RKO (cell line): Measurements from ENCODE around the gene PIAS2.

ENCODE experiments used
- DNase-seq: peaks from one replicate; pipeline ENCODE4 v3.0.0-alpha.2; 2016; ENCODE audit warnings: low spot score

PIAS2 gene

DNA sequence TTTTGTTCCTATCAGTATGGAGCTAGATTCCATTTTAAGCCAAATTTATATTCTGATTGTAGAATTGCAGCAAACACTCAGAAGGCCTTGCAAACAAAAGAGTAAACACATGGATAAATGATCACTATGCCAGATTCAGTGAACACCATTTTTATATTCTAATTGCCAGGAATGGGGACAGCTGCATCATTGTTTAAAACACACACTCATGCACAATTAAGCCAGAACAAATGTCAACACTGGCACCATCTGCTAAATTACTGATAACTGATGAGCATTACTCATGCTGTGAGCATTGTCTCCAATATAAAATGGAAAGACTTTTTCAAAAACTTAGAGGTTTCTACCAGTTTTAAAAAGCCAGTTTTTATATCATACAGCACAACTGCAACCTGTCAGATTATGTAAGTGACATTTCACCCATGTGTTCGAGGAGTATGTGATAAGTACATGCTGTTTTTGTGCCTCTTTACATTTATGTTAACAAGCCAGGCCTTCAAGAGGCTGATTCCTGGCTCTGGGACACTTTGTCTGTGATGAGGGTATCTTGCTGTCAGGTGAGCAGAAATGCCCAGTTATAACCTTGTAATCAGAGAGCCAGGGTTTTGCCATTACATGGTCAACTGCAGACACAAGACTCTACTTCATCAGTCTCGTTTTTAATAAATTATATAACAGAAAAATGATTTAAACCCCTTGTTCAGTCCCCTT is 156.1 kb downstream of the PIAS2 start:
- DNase-seq = no peak

GRCh38 chr18:46759890-46760289 is 157.4 kb downstream of the PIAS2 start:
- DNase-seq = no peak

DNA sequence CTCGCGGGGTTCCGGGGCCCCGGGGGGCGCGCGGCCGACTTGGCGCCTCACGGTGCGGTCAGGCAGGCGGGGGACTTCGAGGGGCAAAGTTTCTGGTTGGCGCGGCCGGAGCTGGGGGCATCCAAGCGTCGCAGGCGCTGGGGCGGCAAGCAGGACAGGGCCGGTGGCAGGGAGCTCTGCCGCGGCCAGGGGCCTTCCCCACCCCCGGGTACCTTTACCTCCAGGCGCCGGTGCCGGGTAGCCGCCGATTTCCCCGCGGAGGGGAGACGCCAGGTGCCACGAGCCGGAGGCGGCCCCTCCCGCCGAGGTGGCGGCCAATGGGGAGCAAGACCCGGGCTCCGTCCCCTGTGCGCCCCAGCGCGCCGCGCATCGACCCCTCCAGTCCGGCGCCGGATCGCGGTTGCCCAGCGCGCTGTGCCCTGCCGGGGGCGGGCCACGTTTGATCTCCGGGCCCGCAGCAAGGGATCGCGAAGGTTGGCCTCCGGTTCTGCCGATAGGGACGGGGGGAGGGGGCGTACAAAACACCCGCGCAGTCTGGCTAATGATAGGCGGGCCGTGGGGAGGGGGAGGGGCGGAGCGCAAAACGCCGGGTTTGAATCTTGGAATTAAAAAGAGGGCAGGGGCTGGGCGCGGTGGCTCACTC is 160.6 kb downstream of the PIAS2 start, which contains the start of gene ST8SIA5:
ST8SIA5 (minus strand) TSS at position 495 of the 643 bp plus-strand sequence. CDS start 545 bp downstream, outside the sequence.
- DNase-seq = no peak

DNA sequence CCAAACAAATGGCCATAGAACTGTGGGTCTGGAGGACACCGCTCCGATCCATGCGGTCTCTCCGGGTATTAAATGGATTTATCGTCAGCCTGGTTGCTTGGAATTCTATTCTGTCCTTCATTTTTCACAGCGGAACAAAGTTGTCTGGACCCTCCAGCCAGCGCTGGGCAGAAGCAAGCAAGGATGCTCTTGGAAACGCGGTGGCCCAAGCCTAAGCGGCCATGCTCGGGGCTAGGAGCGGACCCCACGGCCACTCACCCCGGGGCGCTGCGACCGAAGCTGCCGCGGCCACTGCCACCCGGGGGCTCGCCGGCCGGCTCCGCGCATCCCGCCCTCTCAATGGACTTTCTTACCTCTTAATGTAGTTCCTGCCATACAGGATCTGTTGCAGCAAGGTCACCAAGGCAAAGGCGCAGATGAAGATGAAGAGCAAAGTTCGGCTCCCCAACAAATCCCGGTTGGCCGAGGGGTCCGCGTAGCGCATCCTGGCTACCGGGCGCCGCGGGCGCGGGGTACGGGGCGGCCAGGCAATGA is 161.2 kb downstream of the PIAS2 start:
- no peak for DNase-seq

GRCh38 chr18:46755315-46756024 is 161.8 kb downstream of the PIAS2 start:
- no peak for DNase-seq

DNA sequence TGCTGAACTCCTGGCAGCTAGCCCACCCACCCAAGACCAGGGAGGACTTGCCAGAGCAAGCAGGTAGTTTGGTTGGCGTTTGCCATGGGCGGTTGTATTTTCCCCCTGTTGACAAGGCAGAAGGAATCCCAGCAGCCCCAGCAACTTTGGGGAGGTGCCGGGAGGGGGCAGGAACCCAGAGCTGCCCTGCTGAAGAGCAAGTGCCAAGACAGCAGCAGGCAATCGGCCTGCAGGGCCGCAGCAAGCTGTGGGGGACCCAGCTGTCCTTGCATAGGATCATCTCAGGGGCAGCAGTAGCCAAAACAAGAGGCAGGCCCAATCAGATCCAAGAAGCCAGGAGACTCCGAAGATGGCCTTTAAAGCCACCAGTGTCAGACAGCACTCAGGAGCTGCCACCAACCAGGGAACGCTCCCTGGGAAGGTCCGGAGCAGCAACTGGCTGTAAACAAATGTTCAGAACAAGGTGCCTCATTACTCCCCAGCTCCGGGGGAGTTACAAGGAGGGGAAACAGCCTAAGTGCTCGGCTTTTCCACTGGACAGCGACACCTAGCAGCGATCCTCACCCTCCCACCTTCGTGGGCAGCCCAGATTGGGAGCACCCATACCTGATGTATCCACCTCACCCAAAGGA is 162.5 kb downstream of the PIAS2 start:
- no peak for DNase-seq

DNA sequence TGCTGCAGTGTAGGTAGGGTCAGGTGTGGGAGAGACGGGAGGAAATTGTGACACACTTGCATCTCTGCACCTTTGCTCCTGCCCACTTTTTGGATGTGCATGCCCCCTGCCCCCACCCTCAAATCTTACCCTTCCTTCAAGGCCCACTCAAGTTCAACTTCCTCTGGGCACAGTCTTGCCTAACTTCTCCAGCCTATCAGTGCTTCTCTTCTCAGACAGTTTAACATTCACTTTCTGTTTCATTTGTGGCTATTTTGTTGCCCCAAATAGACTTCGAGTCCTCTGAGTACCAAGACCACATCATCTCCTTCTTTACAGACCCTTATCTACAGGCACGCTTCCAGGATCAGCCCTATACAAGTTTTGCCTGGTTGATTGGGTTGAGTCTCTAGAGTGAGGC is 163.1 kb downstream of the PIAS2 start:
- no peak for DNase-seq
